Liver (tissue), 3 donors: ENCODE results near the gene CELF2.

Source experiments
- SP1 ChIP-seq: IDR thresholded peaks from 2 replicates; pipeline ENCODE4 v1.6.1; 2018; ENCODE audit warnings: antibody characterized with exemption, mild to moderate bottlenecking
- TAF1 ChIP-seq: conservative IDR thresholded peaks from 2 replicates; pipeline ENCODE4 v1.6.1; 2016; ENCODE audit warnings: antibody characterized with exemption, mild to moderate bottlenecking
- TF ChIP-seq, protein P1 (sequence below): IDR thresholded peaks from 2 replicates; pipeline ENCODE4 v1.6.1; 2016; ENCODE audit warnings: antibody characterized with exemption
- TF ChIP-seq, protein P2 (sequence below): fragments of 150-350 bp; IDR thresholded peaks from 2 replicates; pipeline ENCODE4 v1.5.1; 2017; ENCODE audit warnings: improper control_type of control experiment, low read depth, low read length; ENCODE audit not compliant: missing input control
- donor health status: healthy.
- donor health status: healthy.

DNA sequence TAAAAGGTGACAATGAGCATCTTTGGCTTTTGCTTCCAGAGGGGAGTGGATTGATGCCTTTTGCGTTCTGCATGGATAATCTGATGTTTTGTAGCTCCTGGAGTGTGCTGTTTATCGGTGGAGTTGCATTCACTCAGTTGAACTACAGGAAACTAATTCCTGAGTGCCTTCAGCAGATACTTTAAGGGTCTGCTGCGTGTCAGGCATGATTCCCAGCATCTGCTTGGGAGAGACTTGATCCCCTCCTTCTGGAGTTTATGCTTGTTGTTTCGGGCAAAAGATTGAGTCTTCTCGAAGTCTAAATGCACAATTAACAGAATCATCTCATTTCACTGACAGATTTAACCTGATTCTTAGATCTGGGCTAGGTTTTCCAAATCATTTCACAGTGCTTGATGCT, 46.2 kb downstream of the CELF2 start:
- TF ChIP-seq, protein P1, sequence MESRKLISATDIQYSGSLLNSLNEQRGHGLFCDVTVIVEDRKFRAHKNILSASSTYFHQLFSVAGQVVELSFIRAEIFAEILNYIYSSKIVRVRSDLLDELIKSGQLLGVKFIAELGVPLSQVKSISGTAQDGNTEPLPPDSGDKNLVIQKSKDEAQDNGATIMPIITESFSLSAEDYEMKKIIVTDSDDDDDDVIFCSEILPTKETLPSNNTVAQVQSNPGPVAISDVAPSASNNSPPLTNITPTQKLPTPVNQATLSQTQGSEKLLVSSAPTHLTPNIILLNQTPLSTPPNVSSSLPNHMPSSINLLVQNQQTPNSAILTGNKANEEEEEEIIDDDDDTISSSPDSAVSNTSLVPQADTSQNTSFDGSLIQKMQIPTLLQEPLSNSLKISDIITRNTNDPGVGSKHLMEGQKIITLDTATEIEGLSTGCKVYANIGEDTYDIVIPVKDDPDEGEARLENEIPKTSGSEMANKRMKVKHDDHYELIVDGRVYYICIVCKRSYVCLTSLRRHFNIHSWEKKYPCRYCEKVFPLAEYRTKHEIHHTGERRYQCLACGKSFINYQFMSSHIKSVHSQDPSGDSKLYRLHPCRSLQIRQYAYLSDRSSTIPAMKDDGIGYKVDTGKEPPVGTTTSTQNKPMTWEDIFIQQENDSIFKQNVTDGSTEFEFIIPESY: no peak
- TF ChIP-seq, protein P2, sequence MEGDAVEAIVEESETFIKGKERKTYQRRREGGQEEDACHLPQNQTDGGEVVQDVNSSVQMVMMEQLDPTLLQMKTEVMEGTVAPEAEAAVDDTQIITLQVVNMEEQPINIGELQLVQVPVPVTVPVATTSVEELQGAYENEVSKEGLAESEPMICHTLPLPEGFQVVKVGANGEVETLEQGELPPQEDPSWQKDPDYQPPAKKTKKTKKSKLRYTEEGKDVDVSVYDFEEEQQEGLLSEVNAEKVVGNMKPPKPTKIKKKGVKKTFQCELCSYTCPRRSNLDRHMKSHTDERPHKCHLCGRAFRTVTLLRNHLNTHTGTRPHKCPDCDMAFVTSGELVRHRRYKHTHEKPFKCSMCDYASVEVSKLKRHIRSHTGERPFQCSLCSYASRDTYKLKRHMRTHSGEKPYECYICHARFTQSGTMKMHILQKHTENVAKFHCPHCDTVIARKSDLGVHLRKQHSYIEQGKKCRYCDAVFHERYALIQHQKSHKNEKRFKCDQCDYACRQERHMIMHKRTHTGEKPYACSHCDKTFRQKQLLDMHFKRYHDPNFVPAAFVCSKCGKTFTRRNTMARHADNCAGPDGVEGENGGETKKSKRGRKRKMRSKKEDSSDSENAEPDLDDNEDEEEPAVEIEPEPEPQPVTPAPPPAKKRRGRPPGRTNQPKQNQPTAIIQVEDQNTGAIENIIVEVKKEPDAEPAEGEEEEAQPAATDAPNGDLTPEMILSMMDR: no peak
- no peak for TF ChIP-seq TAF1
- TF ChIP-seq SP1: no peak
